AG20443 (cell line): ENCODE data around the gene PPP2R2B.
A peak's percentile ranks its signal among the peaks of the same experiment; 100 is the strongest.

Experiments
- DNase-seq: peaks from one replicate; pipeline ENCODE4 v3.0.0; 2012; ENCODE audit warnings: low spot score, mixed read lengths

The PPP2R2B gene

GRCh38 chr5:146888351-146888978 is 9.9 kb upstream of the PPP2R2B start:
- no peak for DNase-seq

GRCh38 chr5:146884066-146884626 is 5.6 kb upstream of the PPP2R2B start:
- no peak for DNase-seq

GRCh38 chr5:146883511-146883910 is 5.0 kb upstream of the PPP2R2B start:
- no peak for DNase-seq

GRCh38 chr5:146880966-146881365 is 2.4 kb upstream of the PPP2R2B start:
- DNase-seq = no peak

- DNase-seq = peak; percentile 48
Measured at GRCh38 chr5:146877783-146878475, 628 bp downstream of the PPP2R2B start.

- DNase-seq = no peak
Measured at GRCh38 chr5:146877178-146877681, 1.3 kb downstream of the PPP2R2B start.

- no peak for DNase-seq
Measured at GRCh38 chr5:146873186-146873917, 5.2 kb downstream of the PPP2R2B start.

GRCh38 chr5:146872188-146872587 is 6.4 kb downstream of the PPP2R2B start:
- no peak for DNase-seq

- no peak for DNase-seq
Measured at GRCh38 chr5:146867996-146868708, 10.4 kb downstream of the PPP2R2B start.

GRCh38 chr5:146866263-146866662 is 12.3 kb downstream of the PPP2R2B start:
- no peak for DNase-seq

- no peak for DNase-seq
Measured at GRCh38 chr5:146862641-146863040, 15.9 kb downstream of the PPP2R2B start.

GRCh38 chr5:146860213-146860893 is 18.2 kb downstream of the PPP2R2B start:
- no peak for DNase-seq

GRCh38 chr5:146852089-146852488 is 26.5 kb downstream of the PPP2R2B start:
- no peak for DNase-seq

- DNase-seq = no peak
Measured at GRCh38 chr5:146851133-146851532, 27.4 kb downstream of the PPP2R2B start.

- no peak for DNase-seq
Measured at GRCh38 chr5:146849694-146850303, 28.8 kb downstream of the PPP2R2B start.

- no peak for DNase-seq
Measured at GRCh38 chr5:146848133-146848532, 30.4 kb downstream of the PPP2R2B start.

- no peak for DNase-seq
Measured at GRCh38 chr5:146840016-146840415, 38.5 kb downstream of the PPP2R2B start.

GRCh38 chr5:146836226-146836842 is 42.2 kb downstream of the PPP2R2B start:
- no peak for DNase-seq

GRCh38 chr5:146832985-146833732 is 45.4 kb downstream of the PPP2R2B start:
- DNase-seq = no peak

GRCh38 chr5:146828385-146828784 is 50.2 kb downstream of the PPP2R2B start:
- no peak for DNase-seq
